HepG2 (cell line): ENCODE results near the gene CPLX3. TPM values are rescaled to one million over a fixed set of nuclear protein-coding genes. Genes with fewer than 3 reads are reported as not detected.

ENCODE experiments used
- ATAC-seq: fragments of 200-7000 bp; cut with Tn5 transposase; 3 replicates; pipeline ENCODE4 v1.9.1; 2020; ENCODE audit warnings: mild to moderate bottlenecking, moderate library complexity
- BruUV-seq: library from RNA; stranded (reverse); fragments of 400-500 nt; replicated peaks from 2 replicates; lab custom pipeline; 2021; lab: Mats Ljungman, UMichigan
- CTCF ChIA-PET: fragments of 300-600 bp; formaldehyde crosslinking; extraction: SDS; loops from one replicate; lab custom pipeline; 2021; ENCODE audit warnings: low total read pairs, inconsistent platforms, low intra/inter-chr PET ratio; lab: Yijun Ruan, JAX
- POLR2A ChIA-PET: fragments of 350-600 bp; sonication (Branson Sonifier 250); formaldehyde crosslinking; loops from one replicate; lab custom pipeline; 2020; ENCODE audit warnings: antibody characterized with exemption, inconsistent platforms; lab: Yijun Ruan, JAX
- DNase-seq: peaks from one replicate; pipeline ENCODE4 v3.0.0-alpha.2; 2015; ENCODE audit warnings: low spot score
- FAIRE-seq: peaks from 3 replicates; lab custom pipeline; 2011; peaks lifted over from hg19 to GRCh38; lab: Jason Lieb, UNC
- H2AFZ ChIP-seq: one replicate; pipeline ENCODE4 v1.6.1; 2011; ENCODE audit warnings: low read length, inconsistent platforms
- H3K27ac ChIP-seq: fragments of 300-600 bp; 3 replicates; pipeline ENCODE4 v1.8.0; 2011; ENCODE audit warnings: mixed run types, mild to moderate bottlenecking, mixed read lengths, low read length, inconsistent platforms; ENCODE audit not compliant: insufficient read depth; ENCODE audit errors: extremely low read length
- H3K27me3 ChIP-seq, 2 experiments: fragments of 200-600 bp in 1 of 2; 2 replicates in 1 of 2; 3 replicates in 1 of 2; pipeline versions ENCODE4 v1.6.0 to v1.8.0; 2011; ENCODE audit warnings: low read length in 2 of 2, mild to moderate bottlenecking in 2 of 2, moderate library complexity in 2 of 2, inconsistent platforms in 1 of 2; ENCODE audit not compliant: insufficient read depth in 2 of 2, control insufficient read depth in 1 of 2
- H3K36me3 ChIP-seq, 2 experiments: fragments of 200-600 bp in 1 of 2; replicated peaks in 1 of 2; 2 replicates in 1 of 2; 3 replicates in 1 of 2; pipeline versions ENCODE4 v1.5.1 to v1.8.0; 2011; ENCODE audit warnings: low read length in 2 of 2, inconsistent platforms in 1 of 2; ENCODE audit not compliant: insufficient read depth in 2 of 2, control insufficient read depth in 1 of 2
- H3K4me1 ChIP-seq: 2 replicates; pipeline ENCODE4 v1.5.1; 2012; ENCODE audit warnings: low read length, inconsistent platforms; ENCODE audit not compliant: insufficient read depth
- H3K4me2 ChIP-seq: 2 replicates; pipeline ENCODE4 v1.6.0; 2011; ENCODE audit warnings: low read depth, low read length, inconsistent platforms
- H3K4me3 ChIP-seq, 3 experiments: fragments of 200-600 bp in 1 of 3; sonication (generic), shearing (Covaris generic) in 1 of 3; replicated peaks in 1 of 3; 2 replicates each; pipeline ENCODE4 v1.5.1; 2011 to 2016; ENCODE audit warnings: low read length in 3 of 3, inconsistent platforms in 2 of 3, low read depth in 2 of 3, mild to moderate bottlenecking in 2 of 3, control low read depth in 1 of 3, mixed read lengths in 1 of 3; ENCODE audit not compliant: insufficient read depth in 1 of 3
- H3K79me2 ChIP-seq: one replicate; pipeline ENCODE4 v1.6.1; 2011; ENCODE audit warnings: low read length, inconsistent platforms; ENCODE audit not compliant: insufficient read depth
- H3K9ac ChIP-seq: 2 replicates; pipeline ENCODE4 v1.6.0; 2011; ENCODE audit warnings: mild to moderate bottlenecking, low read depth, low read length, inconsistent platforms; ENCODE audit not compliant: insufficient read depth
- H3K9me3 ChIP-seq: 2 replicates; pipeline ENCODE4 v1.5.1; 2012; ENCODE audit warnings: mild to moderate bottlenecking, low read length
- H4K20me1 ChIP-seq: 2 replicates; pipeline ENCODE4 v1.6.0; 2011; ENCODE audit warnings: inconsistent platforms, mild to moderate bottlenecking, low read length, moderate library complexity; ENCODE audit not compliant: insufficient read depth
- ARID3A ChIP-seq: IDR thresholded peaks from 2 replicates; pipeline ENCODE4 v1.6.1; 2012; ENCODE audit warnings: low read depth, low read length, improper control_type of control experiment
- ARNTL ChIP-seq: sonication (generic); formaldehyde crosslinking; IDR thresholded peaks from 2 replicates; pipeline ENCODE4 v1.4.0; 2020; ENCODE audit warnings: mild to moderate bottlenecking, missing genetic modification reagents
- BRD4 ChIP-seq: sonication (generic); formaldehyde crosslinking; IDR thresholded peaks from 2 replicates; pipeline ENCODE4 v1.4.0; 2020; ENCODE audit warnings: missing genetic modification reagents
- CHD4 ChIP-seq: fragments of 200-600 bp; sonication (generic); IDR thresholded peaks from 2 replicates; pipeline ENCODE4 v1.7.0; 2017; ENCODE audit warnings: mild to moderate bottlenecking, low read length, borderline replicate concordance
- DNMT3B ChIP-seq: conservative IDR thresholded peaks from 2 replicates; pipeline ENCODE4 v1.6.1; 2016; ENCODE audit warnings: missing biosample characterization, control low read depth
- HOXD1 ChIP-seq: sonication (generic); formaldehyde crosslinking; IDR thresholded peaks from 2 replicates; pipeline ENCODE4 v1.5.0; 2020; ENCODE audit warnings: missing genetic modification reagents
- MAZ ChIP-seq, 2 experiments: sonication (generic) in 1 of 2; formaldehyde crosslinking in 1 of 2; IDR thresholded peaks; 2 replicates each; pipeline versions ENCODE4 v1.5.0 to v1.6.1; 2012 to 2020; ENCODE audit warnings: low read depth in 2 of 2, mild to moderate bottlenecking in 2 of 2, borderline replicate concordance in 1 of 2, improper control_type of control experiment in 1 of 2, low read length in 1 of 2, missing genetic modification reagents in 1 of 2, moderate library complexity in 1 of 2
- RFX5 ChIP-seq: IDR thresholded peaks from 2 replicates; pipeline ENCODE4 v1.6.1; 2011; ENCODE audit warnings: low read depth, low read length, improper control_type of control experiment
- TGIF2 ChIP-seq: IDR thresholded peaks from 2 replicates; pipeline ENCODE4 v1.6.1; 2016; ENCODE audit warnings: control low read depth, missing compliant biosample characterization
- ZBED4 ChIP-seq: sonication (generic); formaldehyde crosslinking; IDR thresholded peaks from 2 replicates; pipeline ENCODE4 v1.4.0; 2020; ENCODE audit warnings: missing genetic modification reagents, borderline replicate concordance
- ZBTB14 ChIP-seq: sonication (generic); formaldehyde crosslinking; IDR thresholded peaks from 2 replicates; pipeline ENCODE4 v1.4.0; 2020; ENCODE audit warnings: missing genetic modification reagents
- ZFX ChIP-seq: sonication (generic); formaldehyde crosslinking; IDR thresholded peaks from 2 replicates; pipeline ENCODE4 v1.4.0; 2020; ENCODE audit warnings: mild to moderate bottlenecking, low read depth, missing genetic modification reagents, moderate library complexity
- ZNF354B ChIP-seq: sonication (generic); formaldehyde crosslinking; IDR thresholded peaks from 2 replicates; pipeline ENCODE4 v1.8.0; 2022; ENCODE audit warnings: mild to moderate bottlenecking, missing genetic modification reagents
- ZNF788 ChIP-seq: sonication (generic); formaldehyde crosslinking; IDR thresholded peaks from 2 replicates; pipeline ENCODE4 v1.5.0; 2020; ENCODE audit warnings: mild to moderate bottlenecking, missing genetic modification reagents, borderline replicate concordance
- WGBS: methylation state at CpG from one replicate; pipeline ENCODE4 v1.1.6; 2017; ENCODE audit warnings: low lambda C conversion rate; 5-methylcytosine and 5-hydroxymethylcytosine counted together
- in situ Hi-C: cut with HindIII; loops from 2 replicates; pipeline ENCODE4 v1.10.0; 2017; ENCODE audit warnings: low pct_unique_long_range_greater_than_20kb; ENCODE audit not compliant: extremely low pct_ligation_motif_present
- intact Hi-C: fragments of 100-400 bp; cut with micrococcal nuclease; formaldehyde crosslinking; loops from one replicate; pipeline ENCODE4 v1.10.0; 2022; ENCODE audit not compliant: unreplicated experiment
- polyA plus RNA-seq, 8 experiments: library from polyadenylated mRNA; depleted of rRNA in 3 of 8; stranded (reverse) in 7 of 8; unstranded in 1 of 8; fragments of >200 nt; fragmentation: Illumina TruSeq in 4 of 8; extraction: Trizol in 4 of 8; gene quantifications; 2 replicates each; pipeline versions ENCODE4 v1.2.1 to v1.2.3, GENCODE V29; 2011 to 2016; ENCODE audit warnings: low read depth in 4 of 8, missing spikeins in 1 of 8, mixed read lengths in 1 of 8; ENCODE audit not compliant: insufficient read depth in 1 of 8
- total RNA-seq, 5 experiments: library from RNA; depleted of rRNA; stranded (reverse); fragments of >200 nt; fragmentation: Illumina TruSeq; extraction: Trizol; gene quantifications; 2 replicates each; pipeline ENCODE4 v1.2.3, GENCODE V29; 2016; ENCODE audit warnings: low read depth in 1 of 5
- TF ChIP-seq, protein P1 (sequence below): sonication (generic); formaldehyde crosslinking; IDR thresholded peaks from 2 replicates; pipeline ENCODE4 v1.4.0; 2020; ENCODE audit warnings: missing genetic modification reagents
- TF ChIP-seq, protein P2 (sequence below): IDR thresholded peaks from 2 replicates; pipeline ENCODE4 v1.6.1; 2016; ENCODE audit warnings: low read depth, control low read depth

The CPLX3 gene
- total and polyA plus RNA-seq, 2 of the 13 experiments (the other 11 are each of a cell fraction or from before 2014, with no cell fraction given) = not detected

- in situ Hi-C loops (no loop called here), intact Hi-C loops (no loop called here)
- CTCF ChIA-PET = no interaction called here
- FAIRE-seq (no peak), ATAC-seq (no peak), DNase-seq (no peak)
- Histone ChIP-seq H3K27me3 (no peaks in the 10 kb centered on the region), H3K4me3 (no peak overlapping the region), H3K27ac (no peak overlapping the region), H3K4me2 (no peak overlapping the region), H4K20me1 (0 out of 2 replicates have a peak, but pooled peaks cover 3% of the 10 kb centered on the region), H3K9ac (no peak overlapping the region), H3K9me3 (no peaks in the 10 kb centered on the region), H3K36me3 (peaks cover 22 to 50% of the 10 kb centered on the region in 2 experiments; a peak in 4 of 5 replicates), H3K79me2 (peaks cover 12% of the 10 kb centered on the region), H2AFZ (no peak overlapping the region), H3K4me1 (peaks cover 31% of the 10 kb centered on the region)
- BruUV-seq = no TSS peak
- over 99% methylated on average over 11 of the region's 13 CpGs for WGBS
- POLR2A ChIA-PET = no interaction called here
- TF ChIP-seq ZNF788 (CRISPR knock-in tag) (no peak), ZNF354B (CRISPR knock-in tag) (no peak), ARNTL (no peak), RFX5 (no peak), ZBED4 (CRISPR knock-in tag) (no peak), DNMT3B (CRISPR knock-in tag) (no peak), MAZ (IDR thresholded peaks at IDR 0.05; ENCODE audit: borderline replicate concordance, low read depth, low read length) (no peak), MAZ (CRISPR knock-in tag; IDR thresholded peaks at IDR 0.05; ENCODE audit: low read depth) (no peak), ZFX (CRISPR knock-in tag) (no peak), ZBTB14 (CRISPR knock-in tag) (no peak), CHD4 (no peak), TGIF2 (no peak), HOXD1 (CRISPR knock-in tag) (no peak), ARID3A (no peak), BRD4 (CRISPR knock-in tag) (no peak)
- TF ChIP-seq, protein P1, sequence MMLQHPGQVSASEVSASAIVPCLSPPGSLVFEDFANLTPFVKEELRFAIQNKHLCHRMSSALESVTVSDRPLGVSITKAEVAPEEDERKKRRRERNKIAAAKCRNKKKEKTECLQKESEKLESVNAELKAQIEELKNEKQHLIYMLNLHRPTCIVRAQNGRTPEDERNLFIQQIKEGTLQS (CRISPR knock-in tag) = no peak
- TF ChIP-seq, protein P2, sequence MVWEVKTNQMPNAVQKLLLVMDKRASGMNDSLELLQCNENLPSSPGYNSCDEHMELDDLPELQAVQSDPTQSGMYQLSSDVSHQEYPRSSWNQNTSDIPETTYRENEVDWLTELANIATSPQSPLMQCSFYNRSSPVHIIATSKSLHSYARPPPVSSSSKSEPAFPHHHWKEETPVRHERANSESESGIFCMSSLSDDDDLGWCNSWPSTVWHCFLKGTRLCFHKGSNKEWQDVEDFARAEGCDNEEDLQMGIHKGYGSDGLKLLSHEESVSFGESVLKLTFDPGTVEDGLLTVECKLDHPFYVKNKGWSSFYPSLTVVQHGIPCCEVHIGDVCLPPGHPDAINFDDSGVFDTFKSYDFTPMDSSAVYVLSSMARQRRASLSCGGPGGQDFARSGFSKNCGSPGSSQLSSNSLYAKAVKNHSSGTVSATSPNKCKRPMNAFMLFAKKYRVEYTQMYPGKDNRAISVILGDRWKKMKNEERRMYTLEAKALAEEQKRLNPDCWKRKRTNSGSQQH (CRISPR knock-in tag) = no peak
Observed at GRCh38 chr15:74854453-74855022, 28.1 kb downstream of the CPLX3 start.
